ENCODE measurements around the gene FCHSD2.
"Not testable (repeated sequence)": the region's sequence is repeated elsewhere in the genome, so short reads cannot be mapped to it uniquely, and the experiment has no call there.

FCHSD2 gene

GRCh38 chr11:72829884-72830533 lies 312.1 kb downstream of the FCHSD2 start:
- DNase-seq = no peak

DNA sequence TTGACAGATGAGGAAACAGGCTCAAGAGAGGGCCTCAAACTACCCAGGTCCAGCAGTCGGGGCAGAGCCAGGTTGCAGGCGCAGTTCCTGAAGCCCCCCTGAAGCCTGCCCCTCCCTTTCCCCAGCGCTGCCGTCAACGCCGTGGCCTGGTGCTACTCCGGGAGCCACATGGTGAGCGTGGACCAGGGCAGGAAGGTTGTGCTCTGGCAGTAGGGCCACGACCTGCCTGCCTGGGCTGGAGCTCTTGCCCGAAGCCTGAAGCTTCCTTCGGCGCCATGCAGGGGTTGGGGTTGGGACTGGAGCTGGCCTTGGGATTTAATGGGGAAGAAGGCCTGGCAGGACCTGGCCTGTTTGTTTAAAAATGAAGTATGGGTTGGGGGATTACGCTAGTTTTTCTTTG lies 312.9 kb downstream of the FCHSD2 start:
- DNase-seq = no peak

- no peak for DNase-seq
Observed at GRCh38 chr11:72828692-72829101, 313.4 kb downstream of the FCHSD2 start.

DNA sequence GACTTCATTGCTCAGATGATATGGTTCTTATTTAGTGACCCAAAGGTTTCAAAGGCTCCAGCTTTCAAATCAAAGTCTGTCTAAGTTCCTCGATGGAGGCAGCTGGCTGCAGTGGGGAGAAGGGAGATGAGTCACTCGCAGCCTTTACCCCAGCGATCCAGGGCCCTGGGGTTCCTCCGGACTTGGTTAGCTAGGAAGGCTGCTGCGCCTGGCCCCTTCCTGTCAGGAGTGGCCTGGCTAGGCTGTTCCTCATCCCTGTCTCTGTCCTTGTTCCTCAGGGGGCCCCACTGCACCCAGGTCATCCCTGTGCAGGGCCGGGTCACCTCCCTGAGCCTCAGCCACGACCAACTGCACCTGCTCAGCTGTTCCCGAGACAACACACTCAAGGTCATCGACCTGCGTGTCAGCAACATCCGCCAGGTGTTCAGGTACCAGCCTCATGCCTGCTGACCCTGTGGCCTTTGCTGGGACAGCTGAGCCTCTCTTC lies 314.0 kb downstream of the FCHSD2 start:
- DNase-seq = no peak

GRCh38 chr11:72827656-72828055 lies 314.5 kb downstream of the FCHSD2 start:
- not testable (repeated sequence) for DNase-seq

- no peak for DNase-seq
Observed at GRCh38 chr11:72826942-72827480, 315.1 kb downstream of the FCHSD2 start.

DNA sequence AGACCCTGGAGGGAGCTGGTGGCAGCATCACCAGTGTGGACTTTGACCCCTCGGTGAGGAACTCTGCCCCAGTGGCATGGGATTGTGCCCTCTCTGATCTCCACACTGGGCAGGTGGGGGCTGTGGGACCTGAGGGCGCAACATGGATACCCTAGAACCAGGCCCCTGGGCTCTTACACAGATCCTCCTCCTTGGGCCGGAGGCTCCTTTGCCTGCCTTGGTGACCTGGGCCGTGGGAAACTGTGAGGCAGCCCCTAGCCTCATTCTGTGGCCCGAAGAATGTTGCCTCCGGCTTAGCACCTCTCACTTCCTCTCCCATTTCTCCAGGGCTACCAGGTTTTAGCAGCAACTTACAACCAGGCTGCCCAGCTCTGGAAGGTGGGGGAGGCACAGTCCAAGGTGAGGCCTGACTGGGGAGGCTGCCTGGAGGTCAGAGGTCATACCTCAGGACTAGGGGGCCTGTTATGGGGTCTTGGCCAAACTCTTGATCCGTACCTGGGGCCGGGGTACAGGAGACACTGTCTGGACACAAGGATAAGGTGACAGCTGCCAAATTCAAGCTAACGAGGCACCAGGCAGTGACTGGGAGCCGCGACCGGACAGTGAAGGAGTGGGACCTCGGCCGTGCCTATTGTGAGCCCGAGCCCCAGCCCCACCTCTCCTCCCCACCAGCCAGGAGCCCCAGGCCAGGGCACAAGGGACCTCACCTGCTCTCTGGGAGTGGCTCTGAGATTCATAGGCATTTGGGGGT lies 315.8 kb downstream of the FCHSD2 start:
- DNase-seq = no peak

- no peak for DNase-seq
Observed at GRCh38 chr11:72825661-72826060, 316.5 kb downstream of the FCHSD2 start.

DNA sequence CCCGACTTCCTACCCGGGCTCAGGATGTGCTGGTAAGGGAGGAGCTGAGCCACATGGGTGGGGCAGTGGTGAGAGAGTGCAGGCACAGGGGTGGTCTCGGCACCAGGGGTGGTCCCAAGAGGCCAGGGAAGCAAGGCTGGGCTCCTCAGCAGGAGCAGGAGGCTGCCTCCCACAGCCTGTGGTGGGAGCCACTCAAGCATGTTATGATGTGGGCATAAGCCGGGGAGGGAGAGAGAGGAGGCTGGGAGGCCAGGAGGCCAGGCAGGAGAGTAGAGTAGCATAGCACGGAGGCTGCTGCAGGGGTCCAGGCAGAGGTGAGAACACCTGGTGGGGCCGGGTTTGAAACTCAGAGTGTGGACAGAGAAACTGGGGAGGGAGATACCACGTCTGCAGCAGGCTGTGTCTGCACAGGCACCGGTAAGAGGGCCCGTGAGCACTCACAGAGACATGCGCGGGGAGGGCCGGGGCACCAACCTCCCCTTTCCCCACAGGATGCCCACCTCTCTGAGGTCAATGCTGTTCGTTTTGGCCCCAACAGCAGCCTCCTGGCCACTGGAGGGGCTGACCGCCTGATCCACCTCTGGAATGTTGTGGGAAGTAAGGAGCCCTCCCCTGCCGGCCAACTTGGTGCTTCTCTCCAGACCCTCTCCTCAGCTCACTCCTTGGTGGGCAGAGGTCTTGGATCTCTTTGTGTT lies 317.2 kb downstream of the FCHSD2 start:
- DNase-seq = no peak

DNA sequence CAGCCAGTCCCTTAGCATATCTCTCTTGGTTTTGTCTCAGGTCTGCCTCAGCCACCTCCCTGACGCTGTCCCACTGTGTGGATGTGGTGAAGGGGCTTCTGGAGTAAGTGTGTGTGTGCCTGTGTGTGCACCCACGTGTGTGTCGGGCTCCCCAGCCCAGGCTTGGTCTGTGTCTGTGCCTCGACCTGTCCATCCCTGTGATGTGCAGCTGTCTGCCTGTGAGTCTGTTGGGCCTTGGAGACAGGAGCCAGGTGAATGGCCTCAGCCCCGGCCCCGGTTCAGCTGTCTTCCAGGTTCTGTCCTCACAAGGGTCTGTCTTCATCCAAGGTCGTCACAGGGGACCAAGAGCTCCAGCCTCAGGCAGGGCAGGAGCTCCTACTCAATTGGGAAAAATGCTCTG lies 318.1 kb downstream of the FCHSD2 start:
- DNase-seq = no peak

GRCh38 chr11:72823105-72823804 lies 318.9 kb downstream of the FCHSD2 start:
- no peak for DNase-seq

GRCh38 chr11:72821920-72822799 lies 320.0 kb downstream of the FCHSD2 start:
- DNase-seq = no peak

- DNase-seq = no peak
Observed at GRCh38 chr11:72821221-72821919, 320.7 kb downstream of the FCHSD2 start.

DNA sequence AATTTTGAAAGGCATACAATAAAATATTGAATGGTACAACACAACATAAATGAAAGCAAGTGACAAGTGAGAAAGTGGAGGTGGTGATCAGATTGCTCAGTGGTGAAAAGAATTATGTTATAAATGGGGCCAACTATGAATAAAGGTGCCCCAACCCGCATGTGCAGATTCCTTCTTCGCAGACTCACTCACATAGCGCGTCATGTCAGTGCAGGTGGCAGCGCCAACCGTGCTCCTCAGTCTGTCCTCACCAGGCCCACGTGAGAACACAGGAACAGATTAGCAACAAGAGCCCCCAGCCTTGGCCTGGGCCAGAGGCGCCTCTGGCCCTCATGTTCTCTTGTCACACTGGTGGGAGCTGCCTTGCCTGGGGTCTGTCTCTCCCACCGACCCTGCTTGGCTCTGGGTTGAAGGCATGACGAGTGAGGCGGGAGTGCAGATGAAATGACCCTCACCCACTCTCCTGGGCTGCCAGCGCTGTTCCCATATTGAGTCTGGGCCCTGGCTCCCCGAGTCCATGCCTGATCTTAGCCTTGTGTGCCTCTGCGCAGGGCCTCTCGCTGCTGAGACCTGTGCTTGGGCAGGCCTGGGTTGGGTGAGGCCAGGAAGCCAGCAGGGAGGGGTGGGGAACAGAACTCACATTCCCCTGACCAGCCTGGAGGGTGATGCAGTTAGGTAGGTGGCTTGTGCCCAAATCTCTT lies 321.5 kb downstream of the FCHSD2 start:
- DNase-seq = no peak

- no peak for DNase-seq
Observed at GRCh38 chr11:72818971-72819370, 323.1 kb downstream of the FCHSD2 start.

GRCh38 chr11:72817966-72818365 lies 324.2 kb downstream of the FCHSD2 start:
- DNase-seq = no peak

- no peak for DNase-seq
Observed at GRCh38 chr11:72816404-72816990, 325.6 kb downstream of the FCHSD2 start.

DNA sequence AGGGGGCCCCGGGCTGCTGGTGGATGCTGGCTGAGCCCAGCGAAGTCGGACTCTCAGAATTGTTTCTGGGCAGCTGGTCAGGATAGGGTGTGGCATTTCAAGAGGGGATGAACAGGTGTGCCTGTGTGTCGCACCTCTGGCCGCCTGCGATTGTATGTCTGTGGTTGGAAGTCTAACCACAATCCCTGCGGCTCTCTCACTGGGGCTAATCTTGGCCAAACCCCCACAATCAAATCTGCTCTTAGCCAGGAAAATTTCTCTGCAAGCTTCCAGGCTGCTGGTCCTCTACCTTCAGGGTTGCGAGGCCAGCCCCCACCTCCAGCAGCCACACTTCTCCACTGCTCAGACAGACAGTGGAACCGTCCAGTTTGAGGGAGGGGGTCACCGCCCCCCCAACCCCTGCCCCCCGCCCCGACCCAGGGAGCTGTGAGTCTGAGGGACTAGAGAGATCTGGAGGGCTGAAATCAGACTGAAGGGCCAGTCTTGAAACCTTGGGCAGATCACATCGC lies 327.0 kb downstream of the FCHSD2 start:
- no peak for DNase-seq

DNA sequence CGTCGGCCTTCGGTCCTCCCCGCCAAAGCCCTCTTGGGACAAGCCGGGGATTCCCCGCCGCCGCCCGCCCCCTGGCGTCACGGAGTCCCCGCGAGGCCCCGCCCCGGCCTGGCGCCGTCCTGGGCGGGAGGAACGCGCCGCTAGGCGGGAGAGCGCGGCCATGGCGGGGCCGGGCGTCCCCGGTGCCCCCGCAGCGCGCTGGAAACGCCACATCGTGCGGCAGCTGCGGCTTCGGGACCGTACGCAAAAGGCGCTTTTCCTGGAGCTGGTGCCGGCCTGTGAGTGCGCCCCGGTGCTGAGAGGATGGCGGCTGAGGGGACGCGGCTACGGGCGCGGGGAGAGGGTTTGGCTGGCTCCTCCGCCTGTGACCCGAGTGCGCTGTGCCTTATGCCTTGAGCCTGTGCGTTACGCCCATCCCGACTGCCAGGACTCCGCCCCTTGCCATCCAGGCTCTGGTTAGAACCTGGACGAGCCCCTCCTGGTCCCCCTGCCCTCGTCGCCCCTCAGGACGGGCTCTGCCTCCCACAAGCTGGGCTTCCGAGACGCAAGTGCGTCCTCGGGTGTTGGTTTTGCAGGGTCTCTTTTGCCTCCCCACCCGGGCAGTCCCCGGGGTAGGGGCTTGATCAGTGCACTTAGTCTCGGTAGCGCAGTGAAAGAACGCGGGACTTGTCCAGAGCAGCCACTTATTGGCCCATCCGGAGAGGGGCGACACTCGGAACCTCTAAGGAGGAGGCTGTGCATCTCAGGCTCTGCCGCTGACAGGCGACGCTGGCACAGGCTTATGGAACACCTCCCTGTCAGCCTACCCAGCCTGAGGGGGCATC lies 327.6 kb downstream of the FCHSD2 start, which contains the start of gene ATG16L2:
Gene ATG16L2, plus strand, starts transcription at position 126 of the 824 bp plus-strand sequence. Its CDS starts 35 bp downstream, at position 161.
- peak; percentile 29 for DNase-seq
